CD14-positive monocyte (primary cell): ENCODE data around the gene ZNF25. TPM values are rescaled to one million over a fixed set of nuclear protein-coding genes. Genes with fewer than 3 reads are reported as not detected.

Experiments
- DNase-seq, 3 donors: peaks; one replicate each; pipeline ENCODE4 v3.0.0-alpha.2; 2011 to 2022
- H2AFZ ChIP-seq: 2 replicates; pipeline ENCODE4 v1.6.0; 2012; ENCODE audit warnings: mild to moderate bottlenecking, low read depth, low read length, inconsistent platforms; ENCODE audit not compliant: insufficient read depth, poor library complexity, severe bottlenecking
- H3K27ac ChIP-seq, 2 donors: 1 replicate in 1 of 2; 2 replicates in 1 of 2; pipeline ENCODE4 v1.5.1; 2012 to 2013; ENCODE audit warnings: low read length in 2 of 2, control low read depth in 1 of 2, inconsistent platforms in 1 of 2, low read depth in 1 of 2, mild to moderate bottlenecking in 1 of 2
- H3K27me3 ChIP-seq, 2 donors: one replicate each; pipeline versions ENCODE4 v1.6.0 to v1.6.1; 2011 to 2013; ENCODE audit warnings: low read length in 2 of 2; ENCODE audit not compliant: control insufficient read depth in 2 of 2, insufficient read depth in 2 of 2
- H3K36me3 ChIP-seq, 2 donors: replicated peaks in 1 of 2; 1 replicate in 1 of 2; 2 replicates in 1 of 2; pipeline versions ENCODE4 v1.5.1 to v1.6.1; 2012 to 2013; ENCODE audit warnings: low read length in 2 of 2, control low read depth in 1 of 2, inconsistent platforms in 1 of 2, mild to moderate bottlenecking in 1 of 2; ENCODE audit not compliant: insufficient read depth in 2 of 2, control insufficient read depth in 1 of 2
- H3K4me1 ChIP-seq, 2 donors: 1 replicate in 1 of 2; 2 replicates in 1 of 2; pipeline versions ENCODE4 v1.5.1 to v1.6.1; 2012 to 2013; ENCODE audit warnings: low read length in 2 of 2, control low read depth in 1 of 2, inconsistent platforms in 1 of 2, mild to moderate bottlenecking in 1 of 2, moderate library complexity in 1 of 2; ENCODE audit not compliant: insufficient read depth in 2 of 2, control insufficient read depth in 1 of 2
- H3K4me2 ChIP-seq: replicated peaks from 2 replicates; pipeline ENCODE3; 2012; ENCODE audit warnings: low read length, moderate library complexity, mild to moderate bottlenecking; ENCODE audit not compliant: poor library complexity, severe bottlenecking; ENCODE audit errors: extremely low read depth
- H3K4me3 ChIP-seq, 3 experiments: fragments of 200-600 bp in 1 of 3; sonication (generic) in 1 of 3; replicated peaks in 1 of 3; 1 replicate in 2 of 3; 2 replicates in 1 of 3; pipeline ENCODE4 v1.5.1; 2011 to 2013; ENCODE audit warnings: low read length in 3 of 3, mild to moderate bottlenecking in 3 of 3, control low read depth in 2 of 3, low read depth in 2 of 3, inconsistent platforms in 1 of 3, moderate library complexity in 1 of 3
- H3K79me2 ChIP-seq: 2 replicates; pipeline ENCODE4 v1.6.0; 2012; ENCODE audit warnings: mild to moderate bottlenecking, control low read depth, inconsistent platforms, low read length, moderate library complexity; ENCODE audit not compliant: insufficient read depth
- H3K9ac ChIP-seq: 2 replicates; pipeline ENCODE4 v1.6.0; 2017; ENCODE audit warnings: low read length, mild to moderate bottlenecking; ENCODE audit not compliant: insufficient read depth, poor library complexity, severe bottlenecking
- H3K9me3 ChIP-seq, 2 donors: replicated peaks in 1 of 2; 1 replicate in 1 of 2; 2 replicates in 1 of 2; pipeline versions ENCODE4 v1.5.1 to v1.6.1; 2012 to 2013; ENCODE audit warnings: low read length in 2 of 2, control low read depth in 1 of 2; ENCODE audit not compliant: control insufficient read depth in 1 of 2, insufficient read depth in 1 of 2
- H4K20me1 ChIP-seq: 2 replicates; pipeline ENCODE4 v1.6.0; 2012; ENCODE audit warnings: mild to moderate bottlenecking, low read length, control low read depth, moderate library complexity; ENCODE audit not compliant: insufficient read depth
- H3K27ac Mint-ChIP-seq, 7 donors: one replicate each; pipeline ENCODE4 v1.8.0; 2020; ENCODE audit warnings: mild to moderate bottlenecking in 7 of 7, mixed read lengths in 7 of 7, moderate library complexity in 6 of 7, inconsistent platforms in 2 of 7
- H3K27me3 Mint-ChIP-seq, 3 donors: one replicate each; pipeline ENCODE4 v1.8.0; 2021 to 2022; ENCODE audit warnings: low read depth in 3 of 3, mild to moderate bottlenecking in 3 of 3, mixed read lengths in 3 of 3, moderate library complexity in 3 of 3, inconsistent platforms in 1 of 3
- H3K36me3 Mint-ChIP-seq, 2 donors: one replicate each; pipeline ENCODE4 v1.8.0; 2020; ENCODE audit warnings: mixed read lengths in 2 of 2, inconsistent platforms in 1 of 2, mild to moderate bottlenecking in 1 of 2
- H3K4me1 Mint-ChIP-seq: one replicate; pipeline ENCODE4 v1.8.0; 2020; ENCODE audit warnings: mild to moderate bottlenecking, mixed read lengths
- H3K4me3 Mint-ChIP-seq, 2 donors: one replicate each; pipeline ENCODE4 v1.8.0; 2020; ENCODE audit warnings: mild to moderate bottlenecking in 2 of 2, mixed read lengths in 2 of 2, moderate library complexity in 1 of 2
- H3K9me3 Mint-ChIP-seq, 7 donors: one replicate each; pipeline ENCODE4 v1.8.0; 2020 to 2022; ENCODE audit warnings: mixed read lengths in 7 of 7, mild to moderate bottlenecking in 6 of 7, moderate library complexity in 6 of 7, inconsistent platforms in 2 of 7
- WGBS: methylation state at CpG from one replicate; pipeline ENCODE4 v1.1.5; 2013; ENCODE audit warnings: missing lambda C conversion rate; ENCODE audit not compliant: insufficient coverage; 5-methylcytosine and 5-hydroxymethylcytosine counted together
- intact Hi-C, 2 donors: fragments of 100-400 bp; cut with micrococcal nuclease; formaldehyde crosslinking; loops; one replicate each; pipeline versions ENCODE4 v1.15.0 to v1.15.1; 2023
- polyA plus RNA-seq, 3 donors: library from polyadenylated mRNA; depleted of rRNA in 1 of 3; unstranded in 2 of 3; stranded (reverse) in 1 of 3; fragments of 300-500 nt in 2 of 3; fragments of >200 nt in 1 of 3; fragmentation: Illumina TruSeq in 2 of 3; gene quantifications; 1 replicate in 2 of 3; 2 replicates in 1 of 3; pipeline ENCODE4 v1.2.3, GENCODE V29; 2012 to 2021
- TF ChIP-seq, protein P1 (sequence below): fragments of 200-600 bp; IDR thresholded peaks from one replicate; pipeline ENCODE4 v1.8.0; 2022; ENCODE audit warnings: antibody characterized with exemption, mild to moderate bottlenecking

The ZNF25 gene
- polyA plus RNA-seq, 3 donors = 5.5 to 6.7 (median 6.2) TPM

DNA sequence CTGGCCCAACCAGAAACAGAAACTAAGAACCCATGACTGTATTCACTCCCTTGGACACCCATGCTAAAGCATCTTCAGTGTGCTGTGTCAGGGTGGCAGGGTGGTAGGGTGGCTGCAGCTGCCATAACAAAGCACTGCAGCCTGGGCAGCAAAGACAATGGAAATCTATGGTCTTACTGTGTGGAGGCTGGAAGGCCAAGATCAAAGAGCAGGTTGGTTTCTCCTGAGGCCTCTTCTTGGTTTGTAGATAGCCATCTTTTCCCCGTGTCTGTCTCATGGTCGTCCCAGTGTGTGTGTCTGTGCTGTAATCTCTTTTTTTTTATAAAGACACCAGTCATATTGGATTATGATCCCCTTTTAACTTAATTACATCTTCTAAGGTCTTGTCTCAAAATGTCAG is 15.2 kb upstream of the ZNF25 start:
- no peak overlapping the region for H3K4me2 ChIP-seq
- H3K9me3 Mint-ChIP-seq = peaks cover 0 to 19% (median 13%) of the 10 kb centered on the region in 7 donors
- TF ChIP-seq, protein P1, sequence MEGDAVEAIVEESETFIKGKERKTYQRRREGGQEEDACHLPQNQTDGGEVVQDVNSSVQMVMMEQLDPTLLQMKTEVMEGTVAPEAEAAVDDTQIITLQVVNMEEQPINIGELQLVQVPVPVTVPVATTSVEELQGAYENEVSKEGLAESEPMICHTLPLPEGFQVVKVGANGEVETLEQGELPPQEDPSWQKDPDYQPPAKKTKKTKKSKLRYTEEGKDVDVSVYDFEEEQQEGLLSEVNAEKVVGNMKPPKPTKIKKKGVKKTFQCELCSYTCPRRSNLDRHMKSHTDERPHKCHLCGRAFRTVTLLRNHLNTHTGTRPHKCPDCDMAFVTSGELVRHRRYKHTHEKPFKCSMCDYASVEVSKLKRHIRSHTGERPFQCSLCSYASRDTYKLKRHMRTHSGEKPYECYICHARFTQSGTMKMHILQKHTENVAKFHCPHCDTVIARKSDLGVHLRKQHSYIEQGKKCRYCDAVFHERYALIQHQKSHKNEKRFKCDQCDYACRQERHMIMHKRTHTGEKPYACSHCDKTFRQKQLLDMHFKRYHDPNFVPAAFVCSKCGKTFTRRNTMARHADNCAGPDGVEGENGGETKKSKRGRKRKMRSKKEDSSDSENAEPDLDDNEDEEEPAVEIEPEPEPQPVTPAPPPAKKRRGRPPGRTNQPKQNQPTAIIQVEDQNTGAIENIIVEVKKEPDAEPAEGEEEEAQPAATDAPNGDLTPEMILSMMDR = no peak
- intact Hi-C loops = no loop called here
- H3K9me3 ChIP-seq = peaks cover 0 to 5% of the 10 kb centered on the region in 2 donors
- no peak overlapping the region for H3K27ac ChIP-seq
- H3K36me3 Mint-ChIP-seq = no peaks in the 10 kb centered on the region
- no CpG with 5 or more reads among the region's 2 CpGs for WGBS
- no peak overlapping the region for H3K27ac Mint-ChIP-seq
- peaks cover 0 to 7% (median 1%) of the 10 kb centered on the region in 3 donors for H3K27me3 Mint-ChIP-seq
- H3K27me3 ChIP-seq = no peaks in the 10 kb centered on the region
- no peaks in the 10 kb centered on the region for H4K20me1 ChIP-seq
- no peaks in the 10 kb centered on the region for H3K4me1 ChIP-seq
- H3K79me2 ChIP-seq = no peaks in the 10 kb centered on the region
- H3K9ac ChIP-seq = no peak overlapping the region
- no peaks in the 10 kb centered on the region for H3K4me1 Mint-ChIP-seq
- H3K4me3 ChIP-seq = no peak overlapping the region
- H3K36me3 ChIP-seq = no peaks in the 10 kb centered on the region
- no peak overlapping the region for H3K4me3 Mint-ChIP-seq
- no peak for DNase-seq
- no peak overlapping the region for H2AFZ ChIP-seq

DNA sequence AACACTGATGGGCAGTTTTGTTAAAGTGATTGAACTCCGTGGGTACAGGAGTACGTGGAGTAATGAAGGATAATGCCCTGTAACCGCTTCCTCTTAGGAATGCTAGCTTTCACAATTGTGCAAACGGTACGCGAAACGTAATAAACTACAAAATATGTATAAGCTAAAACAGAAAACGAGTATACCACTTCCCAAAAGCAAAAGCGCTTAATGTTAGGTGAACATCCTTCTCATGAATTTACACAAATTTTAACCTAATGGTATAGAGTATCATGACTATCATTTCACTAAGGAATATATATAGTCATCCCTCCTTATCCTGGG is 395 bp upstream of the ZNF25 start:
- H3K4me3 ChIP-seq = peak overlapping the region; percentile 63 to 86 (median 63)
- WGBS = no CpG with 5 or more reads among the region's 9 CpGs

More for the DNA sequence above, 395 bp upstream of the ZNF25 start:
- Mint-ChIP-seq H3K4me3 (peak overlapping the region; percentile 89 to 95), H3K36me3 (peaks cover 0 to 2% of the 10 kb centered on the region in 2 donors), H3K9me3 (peaks cover 0 to 4% (median under 1%) of the 10 kb centered on the region in 7 donors), H3K4me1 (peaks cover 20% of the 10 kb centered on the region), H3K27me3 (peaks cover 0 to 3% (median 0%) of the 10 kb centered on the region in 3 donors), H3K27ac (peak overlapping the region; percentile 89 to 96 (median 92))
- Histone ChIP-seq H3K9ac (peak overlapping the region; percentile 96), H3K4me1 (peaks cover 7 to 15% of the 10 kb centered on the region in 2 donors), H3K4me2 (peak overlapping the region; percentile 81), H3K9me3 (peaks cover 0 to under 1% of the 10 kb centered on the region in 2 donors), H4K20me1 (no peaks in the 10 kb centered on the region), H3K27ac (peak overlapping the region; percentile 52 to 93), H3K79me2 (peaks cover 40% of the 10 kb centered on the region), H2AFZ (peak overlapping the region; percentile 91), H3K27me3 (no peaks in the 10 kb centered on the region), H3K36me3 (no peaks in the 10 kb centered on the region)
- TF ChIP-seq, protein P1 = peak; percentile 56
- no peak for DNase-seq
- intact Hi-C loops = loop anchor here (2.0 to 10.0 kb wide), 5 partner anchors 34 to 122 kb away; partner anchors contain the start of genes ZNF248 (in 2 of the 2), ZNF33A (in 2 of the 2) and ZNF37A (in 1 of the 2)
